ENCODE measurements around the gene ABLIM2. TPM values are rescaled to one million over a fixed set of nuclear protein-coding genes. Genes with fewer than 3 reads are reported as not detected.

Gene ABLIM2
- total and polyA plus RNA-seq, 2 of the 8 experiments (the other 6 are each of a cell fraction or from before 2014, with no cell fraction given) = 2.8 to 3.0 TPM

DNA sequence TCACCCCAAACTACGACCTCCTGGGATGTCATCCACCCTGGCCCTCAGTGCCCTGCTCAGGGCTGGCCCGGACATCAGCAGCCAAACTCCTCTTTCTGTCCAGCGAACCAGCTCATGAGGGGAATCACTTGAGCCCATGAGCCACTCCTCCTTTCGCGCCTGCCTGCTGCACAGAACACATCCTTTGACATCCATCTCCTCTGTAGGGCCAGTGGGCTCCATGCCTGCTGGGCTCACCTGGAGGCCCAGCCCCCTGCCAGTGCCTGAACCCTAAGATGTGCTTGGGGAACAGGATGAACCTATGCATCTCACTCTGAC lies 43.5 kb downstream of the ABLIM2 start:
- ChIA-PET POLR2A (ENCODE audit: partially characterized antibody) (no interaction called here), CTCF (ENCODE audit: partially characterized antibody) (interaction anchor here (1.2 to 2.0 kb wide), 3 partner anchors 10 to 31 kb away, joined by 3 to 5 read pairs (median 5); no protein-coding TSS in a partner anchor)
- Histone ChIP-seq H2BK120ac (replicated peaks; ENCODE audit: low read depth, low read length) (no peak overlapping the region), H4K20me1 (replicated peaks in 1 of 2; ENCODE audit: control insufficient read depth in 1 of 2, insufficient read depth in 2 of 2, low read length in 2 of 2) (no peaks in the 10 kb centered on the region), H2BK20ac (ENCODE audit: low read length) (no peak overlapping the region), H3K79me1 (ENCODE audit: low read depth, low read length) (no peaks in the 10 kb centered on the region), H3K4ac (replicated peaks; ENCODE audit: insufficient read length, low read depth, low read length) (no peak overlapping the region), H3K23me2 (ENCODE audit: low read depth, low read length) (no peaks in the 10 kb centered on the region), H3K27me3 (replicated peaks in 1 of 4; ENCODE audit: control insufficient read depth in 3 of 4, extremely low read depth in 1 of 4, insufficient read depth in 3 of 4, low read length in 3 of 4) (no peaks in the 10 kb centered on the region), H2BK15ac (ENCODE audit: low read length) (no peak overlapping the region), H3K4me2 (ENCODE audit: insufficient read depth in 1 of 2, low read depth in 2 of 2, low read length in 2 of 2) (no peak overlapping the region), H3K23ac (ENCODE audit: insufficient read length) (no peak overlapping the region), H2BK5ac (ENCODE audit: low read depth, low read length) (no peak overlapping the region), H3K9ac (replicated peaks in 1 of 4; ENCODE audit: extremely low read depth in 1 of 4, low read depth in 3 of 4, low read length in 3 of 4) (no peak overlapping the region), H3K18ac (ENCODE audit: extremely low read depth, low read length) (no peak overlapping the region), H3K56ac (replicated peaks; ENCODE audit: insufficient read length, low read depth, low read length) (no peak overlapping the region), H3K27ac (ENCODE audit: low read depth, low read length) (no peak overlapping the region), H3K79me2 (ENCODE audit: control insufficient read depth in 1 of 2, insufficient read depth in 2 of 2, low read length in 2 of 2) (no peaks in the 10 kb centered on the region), H3K14ac (ENCODE audit: insufficient read length) (no peak overlapping the region), H4K91ac (replicated peaks; ENCODE audit: insufficient read length, low read length) (no peak overlapping the region), H4K8ac (ENCODE audit: extremely low read depth, insufficient read depth, low read length) (no peak overlapping the region), H2AFZ (ENCODE audit: low read length) (no peak overlapping the region), H3K4me3 (ENCODE audit: extremely low read depth in 1 of 4, insufficient read depth in 2 of 4, low read depth in 3 of 4, low read length in 4 of 4) (no peak overlapping the region), H4K5ac (ENCODE audit: insufficient read length, low read depth, low read length) (no peak overlapping the region), H2BK12ac (ENCODE audit: low read depth, low read length) (no peak overlapping the region), H3K9me3 (ENCODE audit: insufficient read depth in 2 of 2, low read depth in 1 of 2, low read length in 1 of 2) (no peaks in the 10 kb centered on the region), H2AK5ac (ENCODE audit: low read depth, low read length) (no peak overlapping the region), H3K4me1 (replicated peaks in 1 of 4; ENCODE audit: control insufficient read depth in 3 of 4, insufficient read depth in 4 of 4, low read length in 3 of 4) (peaks cover 7 to 24% (median 15%) of the 10 kb centered on the region in 4 experiments), H3K36me3 (ENCODE audit: control insufficient read depth in 2 of 4, insufficient read depth in 4 of 4, low read length in 3 of 4) (no peaks in the 10 kb centered on the region)
- FAIRE-seq (no peak), DNase-seq (ENCODE audit: low read depth in 1 of 2, low spot score in 2 of 2) (no peak)
- 85% methylated on average over 5 of the region's 5 CpGs; no CpG with 5 or more reads in 1 of the 2 experiments for WGBS, 2 experiments (ENCODE audit: extremely low coverage in 1 of 2, insufficient coverage in 1 of 2, insufficient read length in 1 of 2, insufficient replicate concordance in 2 of 2, low coverage in 1 of 2, low lambda C conversion rate in 2 of 2, missing lambda C conversion rate in 1 of 2)
- TF ChIP-seq MAFK (IDR thresholded peaks at IDR 0.05; ENCODE audit: low read depth, low read length) = no peak
- TF ChIP-seq EGR1 (IDR thresholded peaks at IDR 0.05; ENCODE audit: borderline replicate concordance, low read depth, low read length) = no peak
- TF ChIP-seq TBP (IDR thresholded peaks at IDR 0.05; ENCODE audit: low read depth, low read length) = no peak
- TF ChIP-seq PHF8 (conservative IDR thresholded peaks at IDR 0.05; ENCODE audit: low read depth, low read length) = no peak
- TF ChIP-seq JUND (IDR thresholded peaks at IDR 0.05; ENCODE audit: low read length) = no peak
- TF ChIP-seq CBX5 (IDR thresholded peaks at IDR 0.05; ENCODE audit: low read depth, low read length) = no peak
- TF ChIP-seq, protein P1, sequence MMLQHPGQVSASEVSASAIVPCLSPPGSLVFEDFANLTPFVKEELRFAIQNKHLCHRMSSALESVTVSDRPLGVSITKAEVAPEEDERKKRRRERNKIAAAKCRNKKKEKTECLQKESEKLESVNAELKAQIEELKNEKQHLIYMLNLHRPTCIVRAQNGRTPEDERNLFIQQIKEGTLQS (IDR thresholded peaks at IDR 0.05; ENCODE audit: insufficient read depth, low read depth, low read length) = no peak
- TF ChIP-seq GABPA (IDR thresholded peaks at IDR 0.05; ENCODE audit: borderline replicate concordance, insufficient read depth, low read length) = no peak
- no peak for TF ChIP-seq KDM1A (IDR thresholded peaks at IDR 0.05; ENCODE audit: borderline replicate concordance, low read length)
- TF ChIP-seq JUN (IDR thresholded peaks at IDR 0.05; ENCODE audit: low read depth, low read length) = no peak
- TF ChIP-seq SAP30 (IDR thresholded peaks at IDR 0.05; ENCODE audit: insufficient read depth, insufficient replicate concordance, low read length) = no peak
- no peak for TF ChIP-seq CBX8 (IDR thresholded peaks at IDR 0.05; ENCODE audit: borderline replicate concordance, low read depth, low read length)
- no peak for TF ChIP-seq EP300 (IDR thresholded peaks at IDR 0.05; ENCODE audit: borderline replicate concordance in 1 of 2, low read depth in 2 of 2, low read length in 2 of 2)

Measured in H1 (cell line).